Astrocyte (in vitro differentiated cells and primary cell): ENCODE results near the gene TMCC1.

Source experiments
- EZH2 ChIP-seq: IDR thresholded peaks from 2 replicates; pipeline ENCODE4 v1.6.1; 2012; ENCODE audit warnings: mild to moderate bottlenecking, low read length, inconsistent platforms; ENCODE audit not compliant: insufficient read depth
- TF ChIP-seq, protein P1 (sequence below): IDR thresholded peaks from 2 replicates; pipeline ENCODE4 v1.5.1; 2011; ENCODE audit warnings: low read depth, mild to moderate bottlenecking, inconsistent platforms, low read length, moderate library complexity; ENCODE audit not compliant: insufficient read depth

DNA sequence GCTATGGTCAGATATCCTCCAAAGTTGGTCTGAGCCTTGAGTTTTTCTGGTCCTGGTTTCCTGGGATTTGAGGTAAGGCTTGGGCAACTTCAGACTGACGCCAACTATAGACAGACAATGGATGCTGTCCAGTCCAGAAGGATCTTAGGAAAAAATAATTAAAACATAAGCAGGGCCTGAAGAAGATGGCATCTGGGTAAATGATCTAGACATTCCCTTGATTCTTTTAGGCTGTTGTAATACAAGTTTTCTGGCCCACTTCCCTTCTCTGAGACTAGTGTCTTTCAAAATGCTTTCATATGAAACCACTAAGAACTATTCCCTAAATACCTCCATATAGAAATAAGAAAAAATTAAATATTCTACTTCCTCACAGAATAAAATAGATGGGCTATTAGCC lies 239.4 kb downstream of the TMCC1 start:
- TF ChIP-seq, protein P1, sequence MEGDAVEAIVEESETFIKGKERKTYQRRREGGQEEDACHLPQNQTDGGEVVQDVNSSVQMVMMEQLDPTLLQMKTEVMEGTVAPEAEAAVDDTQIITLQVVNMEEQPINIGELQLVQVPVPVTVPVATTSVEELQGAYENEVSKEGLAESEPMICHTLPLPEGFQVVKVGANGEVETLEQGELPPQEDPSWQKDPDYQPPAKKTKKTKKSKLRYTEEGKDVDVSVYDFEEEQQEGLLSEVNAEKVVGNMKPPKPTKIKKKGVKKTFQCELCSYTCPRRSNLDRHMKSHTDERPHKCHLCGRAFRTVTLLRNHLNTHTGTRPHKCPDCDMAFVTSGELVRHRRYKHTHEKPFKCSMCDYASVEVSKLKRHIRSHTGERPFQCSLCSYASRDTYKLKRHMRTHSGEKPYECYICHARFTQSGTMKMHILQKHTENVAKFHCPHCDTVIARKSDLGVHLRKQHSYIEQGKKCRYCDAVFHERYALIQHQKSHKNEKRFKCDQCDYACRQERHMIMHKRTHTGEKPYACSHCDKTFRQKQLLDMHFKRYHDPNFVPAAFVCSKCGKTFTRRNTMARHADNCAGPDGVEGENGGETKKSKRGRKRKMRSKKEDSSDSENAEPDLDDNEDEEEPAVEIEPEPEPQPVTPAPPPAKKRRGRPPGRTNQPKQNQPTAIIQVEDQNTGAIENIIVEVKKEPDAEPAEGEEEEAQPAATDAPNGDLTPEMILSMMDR = no peak
- TF ChIP-seq EZH2 = no peak
